T47D (cell line): ENCODE data around the gene WNT5B.

ENCODE experiments used
- DNase-seq, 2 experiments: peaks; one replicate each; pipeline versions ENCODE4 v3.0.0 to v3.0.0-alpha.2; 2011 to 2012; ENCODE audit warnings: low read depth in 1 of 2, low spot score in 1 of 2
- JUND ChIP-seq: IDR thresholded peaks from 2 replicates; pipeline ENCODE4 v1.6.1; 2012; ENCODE audit warnings: low read depth
- in situ Hi-C: cut with HindIII; loops from 2 replicates; pipeline ENCODE4 v1.10.0; 2016; ENCODE audit warnings: low sequenced_read_pairs, low pct_unique_long_range_greater_than_20kb

WNT5B gene

DNA sequence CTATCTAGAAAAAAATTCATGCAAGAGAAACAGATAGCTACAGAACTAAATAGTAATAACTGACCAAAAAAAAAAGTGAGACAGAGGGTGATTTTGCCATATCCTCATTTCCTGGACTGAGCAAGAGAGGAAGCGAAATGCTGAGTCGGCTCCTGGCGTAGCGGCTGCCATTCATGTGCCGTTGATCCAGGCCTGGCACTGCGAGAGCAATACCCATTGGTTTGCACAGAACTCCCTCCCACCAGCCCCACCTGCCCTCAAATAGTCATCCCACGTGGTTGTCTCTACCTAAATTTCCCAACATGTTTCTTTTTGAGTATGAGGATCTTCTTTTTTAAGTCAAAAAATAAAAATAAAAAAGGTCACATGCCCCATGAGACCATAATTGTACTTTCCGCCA, 9.4 kb upstream of the WNT5B start:
- in situ Hi-C loops = no loop called here
- no peak for DNase-seq
- TF ChIP-seq JUND = no peak

DNA sequence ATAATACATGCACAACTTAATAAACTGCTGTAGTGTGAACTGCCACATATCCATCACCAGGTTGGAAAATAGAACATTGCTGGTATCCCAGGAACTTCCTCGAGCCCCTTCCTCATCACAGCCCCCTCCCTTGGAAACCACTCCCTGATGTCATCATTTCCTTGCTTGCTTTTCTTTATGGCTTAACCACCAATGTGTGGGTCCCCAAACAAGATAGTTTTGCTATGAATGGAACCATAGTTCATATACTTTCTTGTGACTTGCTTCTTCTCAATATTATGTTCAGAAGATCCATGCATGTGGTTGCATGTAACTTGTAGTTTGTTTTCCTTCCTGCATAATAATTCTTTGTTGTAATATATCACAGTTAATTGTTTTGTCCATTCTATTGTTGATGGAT, 8.9 kb upstream of the WNT5B start:
- in situ Hi-C loops = no loop called here
- no peak for DNase-seq
- no peak for TF ChIP-seq JUND

DNA sequence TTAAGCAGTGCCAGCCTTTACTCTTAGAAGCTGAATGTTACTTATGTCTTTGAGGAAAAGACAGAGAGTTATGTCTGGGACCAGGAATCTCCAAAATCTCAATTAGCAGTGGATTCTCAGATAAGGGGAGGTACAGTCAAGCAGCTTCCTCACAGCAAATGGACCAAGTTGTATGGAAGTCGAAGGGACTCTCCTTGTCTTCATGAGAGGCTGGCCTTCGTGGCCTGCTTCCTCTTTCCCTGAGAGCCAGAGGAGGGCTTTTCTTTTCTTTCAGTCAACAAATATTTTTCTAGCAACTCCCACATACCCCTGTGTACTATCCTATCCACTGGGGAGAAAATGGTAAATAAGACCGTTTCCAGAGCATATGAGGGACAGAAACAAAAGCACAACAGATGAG, 6.6 kb upstream of the WNT5B start:
- in situ Hi-C loops = no loop called here
- no peak for TF ChIP-seq JUND
- DNase-seq = no peak

DNA sequence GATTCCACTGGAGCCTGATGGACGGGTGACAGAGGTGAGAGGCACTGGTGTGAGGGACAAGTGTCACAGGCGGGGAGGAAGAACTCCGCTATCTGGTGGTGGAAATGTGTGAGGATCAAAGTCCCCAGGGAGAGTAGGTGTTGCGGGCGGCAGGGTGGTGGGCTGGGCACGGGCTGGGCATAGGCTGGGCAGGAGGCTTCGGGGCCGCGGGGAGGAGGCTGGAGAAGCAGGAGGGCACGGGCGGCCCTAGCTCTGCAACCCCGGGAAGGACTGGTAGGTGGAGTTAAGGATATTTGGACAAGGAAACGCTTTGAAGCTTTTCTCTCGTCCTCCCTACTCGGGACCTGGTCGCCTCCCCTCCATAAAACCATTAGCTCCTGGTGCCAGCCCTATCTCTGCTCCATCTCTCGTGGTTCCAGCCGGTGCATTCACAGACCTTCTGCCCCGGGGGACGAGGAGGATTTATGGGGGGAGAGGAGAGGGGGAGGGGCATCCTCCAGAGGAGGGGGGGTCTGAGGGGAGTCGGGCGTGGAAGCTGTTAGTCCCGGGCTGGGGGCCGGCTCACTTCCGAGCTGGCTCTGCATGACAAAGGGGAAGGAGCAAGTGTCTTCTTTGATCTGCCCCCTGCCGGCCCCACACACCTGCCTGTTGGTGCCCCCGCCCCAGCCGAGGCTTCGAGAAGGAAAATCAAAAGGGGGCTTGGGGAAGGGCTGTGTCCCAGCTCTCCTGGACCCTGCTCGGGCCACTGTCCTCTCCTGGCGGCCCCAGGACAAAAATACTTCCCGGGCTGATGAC, 504 bp downstream of the WNT5B start:
- DNase-seq = no peak
- no peak for TF ChIP-seq JUND
- in situ Hi-C loops = no loop called here

DNA sequence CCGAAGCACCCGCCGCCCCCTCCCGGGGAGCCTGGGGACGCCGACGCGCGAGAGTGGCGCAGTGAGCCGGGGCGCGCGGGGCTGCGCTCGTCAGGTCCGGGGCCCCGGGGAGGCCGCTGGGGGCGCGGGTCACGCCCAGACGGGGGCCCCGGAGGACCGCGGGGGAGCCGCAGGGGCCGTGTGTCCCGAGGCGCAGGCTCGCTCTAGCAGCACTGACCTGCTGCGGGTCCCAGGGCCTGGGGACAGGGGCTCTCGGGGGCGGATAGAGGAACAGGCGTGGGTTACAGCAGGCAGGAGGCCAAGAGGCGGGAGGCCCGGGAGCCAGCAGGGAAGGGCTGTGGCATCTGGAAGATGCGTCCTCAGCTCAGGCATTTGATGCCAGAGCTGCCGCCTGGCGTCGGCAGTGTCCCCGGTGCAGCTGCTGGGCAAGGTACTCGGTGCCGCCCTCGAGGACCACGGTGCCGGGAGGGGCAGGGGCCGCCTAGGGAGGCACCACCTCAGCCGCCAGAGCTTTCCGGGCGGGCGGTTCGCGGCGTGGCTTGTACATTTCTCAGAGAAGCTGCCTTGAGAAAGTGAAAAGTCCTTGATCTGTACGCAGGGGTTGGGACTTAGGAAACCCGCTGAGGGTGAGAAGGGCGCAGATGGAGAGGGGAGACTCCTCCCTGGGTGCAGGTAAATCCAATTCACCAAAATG, 1.2 kb downstream of the WNT5B start:
- DNase-seq = peak in 1 of 2 experiments; percentile 46
- TF ChIP-seq JUND = no peak
- in situ Hi-C loops = no loop called here

DNA sequence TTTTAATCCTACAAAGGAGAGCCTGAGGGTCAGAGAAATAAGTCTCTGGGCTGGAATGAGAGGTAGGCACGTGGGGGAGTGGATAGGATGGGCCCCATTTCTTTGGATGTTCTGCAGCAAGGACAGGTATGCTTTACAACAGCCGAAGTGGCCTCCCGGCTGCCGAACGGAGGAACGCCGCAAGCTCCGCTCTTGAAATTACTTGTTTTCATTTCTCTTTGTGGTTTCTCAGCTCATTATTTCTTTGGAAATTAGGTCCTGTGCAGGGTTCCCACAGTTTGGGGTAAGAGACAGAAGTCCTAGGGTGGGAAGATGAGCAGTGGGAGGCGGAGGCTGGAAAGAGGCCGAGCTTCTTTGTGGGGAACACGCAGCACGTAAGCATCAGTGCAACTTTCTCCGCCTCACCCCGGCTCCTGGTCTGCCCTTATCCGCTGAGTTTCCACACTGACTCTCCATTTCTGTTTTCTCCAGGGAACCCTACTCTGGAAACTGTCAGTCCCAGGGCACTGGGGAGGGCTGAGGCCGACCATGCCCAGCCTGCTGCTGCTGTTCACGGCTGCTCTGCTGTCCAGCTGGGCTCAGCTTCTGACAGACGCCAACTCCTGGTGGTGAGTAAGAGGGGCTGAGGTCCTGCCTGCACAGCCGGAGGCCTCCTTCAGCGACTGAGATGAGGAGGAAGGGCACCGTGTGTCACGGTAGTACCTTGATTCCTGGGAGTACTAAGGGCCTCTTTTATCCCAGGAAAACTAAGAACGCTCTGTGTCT, 2.0 kb downstream of the WNT5B start:
- DNase-seq = no peak
- no peak for TF ChIP-seq JUND
- in situ Hi-C loops = no loop called here

DNA sequence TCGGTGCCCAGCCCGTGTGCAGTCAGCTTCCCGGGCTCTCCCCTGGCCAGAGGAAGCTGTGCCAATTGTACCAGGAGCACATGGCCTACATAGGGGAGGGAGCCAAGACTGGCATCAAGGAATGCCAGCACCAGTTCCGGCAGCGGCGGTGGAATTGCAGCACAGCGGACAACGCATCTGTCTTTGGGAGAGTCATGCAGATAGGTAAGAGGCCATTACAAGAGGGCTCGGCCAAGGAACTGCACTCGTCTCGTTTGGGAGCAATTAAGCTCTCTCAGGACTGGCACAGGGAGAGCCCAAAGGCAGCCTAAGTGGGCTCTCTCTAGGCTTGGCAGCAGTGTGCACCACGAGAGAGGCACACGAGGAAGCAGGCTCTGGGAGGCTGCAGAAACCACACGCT, 3.7 kb downstream of the WNT5B start:
- in situ Hi-C loops = no loop called here
- no peak for DNase-seq
- no peak for TF ChIP-seq JUND

DNA sequence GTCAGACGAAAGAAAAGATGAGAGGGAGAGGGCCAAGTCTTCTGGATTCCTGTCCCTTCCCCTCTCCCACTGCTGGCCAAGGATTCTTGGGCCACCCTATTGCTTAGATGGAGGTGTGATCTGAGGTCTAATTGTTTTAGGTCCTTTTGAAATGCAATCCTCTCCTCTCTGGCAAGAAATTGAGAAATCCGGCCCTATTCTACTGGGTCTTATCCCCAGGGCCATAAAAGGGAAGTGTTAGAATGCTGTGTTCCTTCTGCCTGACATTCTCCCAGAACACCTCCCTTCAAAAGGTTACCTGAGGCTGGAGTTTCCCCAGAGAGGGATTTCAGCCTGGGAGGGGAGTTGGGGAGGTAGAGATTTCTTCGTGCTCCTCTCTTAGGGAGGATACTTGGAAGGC, 4.4 kb downstream of the WNT5B start:
- DNase-seq = no peak
- in situ Hi-C loops = no loop called here
- no peak for TF ChIP-seq JUND

DNA sequence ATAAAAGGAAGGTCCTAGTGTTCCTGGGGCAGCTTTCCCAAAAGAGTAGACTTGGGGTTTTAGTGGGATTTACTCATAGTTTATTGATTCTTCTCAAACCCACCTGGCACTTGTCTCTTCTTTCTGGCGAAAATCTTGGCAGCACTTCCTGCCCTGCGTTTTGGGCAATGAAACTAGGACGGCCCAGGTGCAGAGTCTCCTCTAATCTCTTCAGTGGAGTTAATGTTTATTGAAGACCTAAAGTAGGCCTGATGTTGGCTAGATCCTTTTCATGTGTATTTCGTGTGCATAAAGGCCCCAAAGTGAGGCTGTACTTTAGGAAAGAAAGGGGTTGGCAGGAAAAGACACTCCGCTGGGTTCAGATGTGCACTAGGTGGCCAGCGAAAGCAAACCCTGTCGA, 5.1 kb downstream of the WNT5B start:
- in situ Hi-C loops = no loop called here

DNA sequence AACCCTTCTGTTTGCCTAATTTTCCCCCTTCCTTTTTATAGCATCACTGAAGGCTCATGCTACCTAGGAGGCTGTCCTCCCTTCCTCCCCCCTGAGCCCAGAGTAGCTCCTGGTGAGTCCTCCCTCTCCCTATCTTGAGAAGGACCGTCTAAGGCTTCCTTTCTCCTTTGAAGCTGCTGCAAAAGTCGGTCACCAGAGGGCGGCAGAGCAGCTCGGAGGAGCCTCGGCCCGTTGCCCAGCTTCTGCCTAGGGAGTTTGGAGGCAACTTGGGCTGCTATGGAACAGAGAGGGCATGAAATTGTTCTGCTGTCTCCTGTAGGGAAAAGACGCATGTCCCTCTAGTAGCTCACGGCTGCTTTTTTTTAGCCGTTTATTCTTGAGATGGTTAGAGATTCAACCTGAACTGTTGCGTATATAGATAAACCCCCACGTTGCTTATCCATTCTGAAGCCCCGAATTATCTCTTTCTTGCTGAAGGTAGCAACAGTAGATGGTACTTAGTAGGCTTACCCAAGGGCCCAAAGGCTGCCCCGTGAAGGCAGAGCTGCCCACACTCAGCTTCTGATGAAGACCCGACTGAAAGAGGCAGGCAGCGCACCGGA, 5.7 kb downstream of the WNT5B start:
- in situ Hi-C loops = no loop called here
- DNase-seq = peak; percentile 72 to 81
- TF ChIP-seq JUND = no peak

More for the DNA sequence above, 5.1 kb downstream of the WNT5B start:
- no peak for DNase-seq
- TF ChIP-seq JUND = no peak

DNA sequence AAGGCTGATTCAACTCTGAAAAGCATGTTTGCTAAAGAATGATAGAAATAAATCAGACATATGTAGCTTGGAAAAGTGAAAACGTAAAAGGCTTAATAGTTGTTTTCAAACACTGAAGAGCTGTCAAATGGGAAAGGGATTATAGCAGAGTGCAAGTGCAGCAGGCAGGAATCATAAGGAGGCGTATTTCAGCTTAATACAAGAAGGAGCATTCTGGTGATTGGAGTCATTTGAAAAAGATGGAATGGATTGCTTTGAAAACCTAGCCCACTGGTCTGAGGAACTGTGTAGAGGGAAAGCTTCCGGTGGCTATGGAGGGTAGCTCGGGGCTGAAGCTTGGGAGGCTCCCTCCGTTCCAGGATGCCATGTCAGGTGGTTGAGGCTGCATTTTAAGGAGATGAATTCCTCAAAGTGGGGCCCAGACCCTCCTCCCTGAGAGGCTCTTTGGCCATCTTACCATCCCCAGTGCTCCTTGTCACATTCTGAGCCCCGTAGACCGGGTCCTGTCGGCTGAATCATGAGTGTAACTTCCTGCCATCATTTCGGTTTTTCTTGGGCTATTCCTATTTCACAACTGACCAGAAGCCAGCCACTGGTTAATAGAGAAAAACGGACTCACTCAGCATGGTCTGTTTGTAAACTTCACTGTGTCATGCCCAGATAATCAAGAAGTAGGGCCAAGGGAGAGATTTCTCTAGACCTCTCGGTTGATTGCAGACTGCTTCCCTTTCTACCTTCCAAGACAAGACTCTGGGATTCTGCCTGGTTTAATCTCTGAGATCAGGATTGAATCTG, 6.5 kb downstream of the WNT5B start:
- DNase-seq = no peak
- TF ChIP-seq JUND = no peak
- in situ Hi-C loops = no loop called here

DNA sequence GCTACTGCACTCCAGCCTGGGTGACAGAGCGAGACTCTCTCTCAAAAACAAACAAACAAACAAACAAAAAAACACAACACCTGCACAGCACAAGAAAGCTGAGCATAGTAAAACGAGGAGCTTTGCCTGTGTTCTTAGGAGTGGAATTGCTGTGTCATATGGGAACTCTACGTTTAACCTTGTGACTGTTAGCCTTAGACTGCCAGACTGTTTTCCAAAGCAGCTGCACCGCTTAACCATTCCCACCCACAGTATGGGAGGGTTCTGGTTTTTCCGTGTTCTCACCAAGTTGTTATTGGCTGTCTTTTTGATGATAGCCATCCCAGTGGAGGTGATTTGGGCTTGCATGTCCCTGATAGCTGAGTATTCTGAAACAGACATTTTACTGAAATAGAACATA, 9.2 kb downstream of the WNT5B start:
- in situ Hi-C loops = no loop called here
- no peak for TF ChIP-seq JUND
- DNase-seq = no peak
